G401.6 (cell line): ENCODE results near the gene NKPD1.

Experiments used
- FAIRE-seq: peaks from 2 replicates; lab custom pipeline; 2012; peaks lifted over from hg19 to GRCh38; lab: Jason Lieb, UNC

Gene NKPD1

GRCh38 chr19:45153339-45154063 lies 7.3 kb downstream of the NKPD1 start:
- FAIRE-seq: no peak

- no peak for FAIRE-seq
Observed at GRCh38 chr19:45152504-45153338, 8.1 kb downstream of the NKPD1 start.

- FAIRE-seq: no peak
Observed at GRCh38 chr19:45151821-45152503, 8.8 kb downstream of the NKPD1 start.

GRCh38 chr19:45151320-45151719 lies 9.5 kb downstream of the NKPD1 start:
- no peak for FAIRE-seq

GRCh38 chr19:45150751-45151281 lies 10.0 kb downstream of the NKPD1 start:
- FAIRE-seq: no peak

- no peak for FAIRE-seq
Observed at GRCh38 chr19:45150180-45150579, 10.6 kb downstream of the NKPD1 start.

GRCh38 chr19:45149129-45149528 lies 11.7 kb downstream of the NKPD1 start:
- no peak for FAIRE-seq

- FAIRE-seq: no peak
Observed at GRCh38 chr19:45147835-45148676, 12.7 kb downstream of the NKPD1 start.

- FAIRE-seq: no peak
Observed at GRCh38 chr19:45146741-45147205, 14.0 kb downstream of the NKPD1 start.

GRCh38 chr19:45146251-45146650 lies 14.5 kb downstream of the NKPD1 start:
- FAIRE-seq: no peak

GRCh38 chr19:45145270-45146189 lies 15.3 kb downstream of the NKPD1 start:
- no peak for FAIRE-seq

- no peak for FAIRE-seq
Observed at GRCh38 chr19:45144431-45145269, 16.1 kb downstream of the NKPD1 start.

- no peak for FAIRE-seq
Observed at GRCh38 chr19:45142726-45143110, 18.1 kb downstream of the NKPD1 start.

- no peak for FAIRE-seq
Observed at GRCh38 chr19:45142016-45142725, 18.6 kb downstream of the NKPD1 start.

- no peak for FAIRE-seq
Observed at GRCh38 chr19:45141203-45141900, 19.4 kb downstream of the NKPD1 start.

GRCh38 chr19:45140533-45140932 lies 20.2 kb downstream of the NKPD1 start:
- no peak for FAIRE-seq

- FAIRE-seq: no peak
Observed at GRCh38 chr19:45140144-45140503, 20.7 kb downstream of the NKPD1 start.
